ENCODE data around the gene ATP11A. TPM values are rescaled to one million over a fixed set of nuclear protein-coding genes. Genes with fewer than 3 reads are reported as not detected.

The ATP11A gene
- total RNA-seq, 3 donors from 2014 or later = 22.1 to 27.2 (median 26.8) TPM

DNA sequence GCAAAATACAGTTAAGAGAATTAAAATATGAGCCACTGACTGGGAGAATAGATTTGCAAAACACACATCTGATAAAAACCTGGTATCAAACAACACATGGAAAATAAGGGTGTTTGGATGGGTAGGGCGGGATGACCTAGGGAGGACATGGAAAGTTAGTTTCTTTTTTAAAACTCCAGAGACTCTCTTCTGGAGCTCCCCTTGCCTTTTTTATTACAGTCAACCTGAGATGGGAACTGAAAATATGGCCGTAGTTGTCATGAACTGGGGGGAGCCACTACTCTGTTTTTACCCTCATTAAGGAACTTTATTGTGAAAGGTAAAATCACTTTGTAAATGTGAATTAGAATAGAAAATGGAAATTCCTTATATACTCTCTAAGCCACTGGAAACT lies 113.0 kb downstream of the ATP11A start:
- intact Hi-C loops (cut with DNase I; ENCODE audit: low total_unique reads) = no loop called here
- H3K4me1 ChIP-seq = no peaks in the 10 kb centered on the region

GRCh38 chr13:112803422-112803821 lies 113.6 kb downstream of the ATP11A start:
- Histone ChIP-seq H3K4me3 (no peak overlapping the region), H3K4me1 (no peaks in the 10 kb centered on the region), H3K27me3 (no peaks in the 10 kb centered on the region), H3K36me3 (no peaks in the 10 kb centered on the region), H3K27ac (no peak overlapping the region), H3K9me3 (no peaks in the 10 kb centered on the region)
- DNase-seq (ENCODE audit: low spot score in 2 of 2) = no peak
- TF ChIP-seq, protein P1, sequence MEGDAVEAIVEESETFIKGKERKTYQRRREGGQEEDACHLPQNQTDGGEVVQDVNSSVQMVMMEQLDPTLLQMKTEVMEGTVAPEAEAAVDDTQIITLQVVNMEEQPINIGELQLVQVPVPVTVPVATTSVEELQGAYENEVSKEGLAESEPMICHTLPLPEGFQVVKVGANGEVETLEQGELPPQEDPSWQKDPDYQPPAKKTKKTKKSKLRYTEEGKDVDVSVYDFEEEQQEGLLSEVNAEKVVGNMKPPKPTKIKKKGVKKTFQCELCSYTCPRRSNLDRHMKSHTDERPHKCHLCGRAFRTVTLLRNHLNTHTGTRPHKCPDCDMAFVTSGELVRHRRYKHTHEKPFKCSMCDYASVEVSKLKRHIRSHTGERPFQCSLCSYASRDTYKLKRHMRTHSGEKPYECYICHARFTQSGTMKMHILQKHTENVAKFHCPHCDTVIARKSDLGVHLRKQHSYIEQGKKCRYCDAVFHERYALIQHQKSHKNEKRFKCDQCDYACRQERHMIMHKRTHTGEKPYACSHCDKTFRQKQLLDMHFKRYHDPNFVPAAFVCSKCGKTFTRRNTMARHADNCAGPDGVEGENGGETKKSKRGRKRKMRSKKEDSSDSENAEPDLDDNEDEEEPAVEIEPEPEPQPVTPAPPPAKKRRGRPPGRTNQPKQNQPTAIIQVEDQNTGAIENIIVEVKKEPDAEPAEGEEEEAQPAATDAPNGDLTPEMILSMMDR (IDR thresholded peaks at IDR 0.05) = no peak
- TF ChIP-seq POLR2A (IDR thresholded peaks at IDR 0.05) (no peak), POLR2AphosphoS5 (IDR thresholded peaks at IDR 0.05) (no peak)
- intact Hi-C loops (cut with DNase I; ENCODE audit: low total_unique reads) = no loop called here

More for the DNA sequence above, 113.0 kb downstream of the ATP11A start:
- no peaks in the 10 kb centered on the region for H3K36me3 ChIP-seq
- DNase-seq (ENCODE audit: low spot score in 2 of 2) = no peak
- H3K4me3 ChIP-seq = no peak overlapping the region
- H3K27me3 ChIP-seq = no peaks in the 10 kb centered on the region
- no peak overlapping the region for H3K27ac ChIP-seq
- no peaks in the 10 kb centered on the region for H3K9me3 ChIP-seq
- TF ChIP-seq POLR2A (IDR thresholded peaks at IDR 0.05) (no peak), POLR2AphosphoS5 (IDR thresholded peaks at IDR 0.05) (no peak)
- TF ChIP-seq, protein P1 (IDR thresholded peaks at IDR 0.05) = no peak

DNA sequence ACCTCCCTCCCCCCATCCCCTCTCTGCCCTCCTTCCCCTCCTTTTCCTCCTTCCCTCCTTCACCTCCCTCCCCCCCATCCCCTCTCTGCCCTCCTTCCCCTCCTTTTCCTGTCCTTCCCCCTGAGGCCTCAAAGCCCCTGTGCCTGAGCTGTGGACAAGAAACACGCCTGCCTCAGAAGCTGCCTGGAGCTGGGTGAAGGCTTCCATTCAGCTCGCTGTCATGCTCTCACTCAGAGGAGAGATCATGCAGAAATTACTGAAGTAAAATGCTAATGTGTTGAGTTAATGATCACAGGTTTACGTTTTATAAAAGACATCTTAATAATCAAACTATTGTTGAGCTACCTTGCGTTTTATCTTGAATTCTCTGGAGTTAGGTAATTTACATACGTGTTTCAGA lies 114.5 kb downstream of the ATP11A start:
- Histone ChIP-seq H3K4me3 (no peak overlapping the region), H3K27me3 (no peaks in the 10 kb centered on the region), H3K27ac (no peak overlapping the region), H3K9me3 (no peaks in the 10 kb centered on the region), H3K36me3 (no peaks in the 10 kb centered on the region), H3K4me1 (no peaks in the 10 kb centered on the region)
- TF ChIP-seq POLR2A (IDR thresholded peaks at IDR 0.05) (no peak), POLR2AphosphoS5 (IDR thresholded peaks at IDR 0.05) (no peak)
- TF ChIP-seq, protein P1 (IDR thresholded peaks at IDR 0.05) = no peak
- intact Hi-C loops (cut with DNase I; ENCODE audit: low total_unique reads) = no loop called here
- DNase-seq (ENCODE audit: low spot score in 2 of 2) = no peak

DNA sequence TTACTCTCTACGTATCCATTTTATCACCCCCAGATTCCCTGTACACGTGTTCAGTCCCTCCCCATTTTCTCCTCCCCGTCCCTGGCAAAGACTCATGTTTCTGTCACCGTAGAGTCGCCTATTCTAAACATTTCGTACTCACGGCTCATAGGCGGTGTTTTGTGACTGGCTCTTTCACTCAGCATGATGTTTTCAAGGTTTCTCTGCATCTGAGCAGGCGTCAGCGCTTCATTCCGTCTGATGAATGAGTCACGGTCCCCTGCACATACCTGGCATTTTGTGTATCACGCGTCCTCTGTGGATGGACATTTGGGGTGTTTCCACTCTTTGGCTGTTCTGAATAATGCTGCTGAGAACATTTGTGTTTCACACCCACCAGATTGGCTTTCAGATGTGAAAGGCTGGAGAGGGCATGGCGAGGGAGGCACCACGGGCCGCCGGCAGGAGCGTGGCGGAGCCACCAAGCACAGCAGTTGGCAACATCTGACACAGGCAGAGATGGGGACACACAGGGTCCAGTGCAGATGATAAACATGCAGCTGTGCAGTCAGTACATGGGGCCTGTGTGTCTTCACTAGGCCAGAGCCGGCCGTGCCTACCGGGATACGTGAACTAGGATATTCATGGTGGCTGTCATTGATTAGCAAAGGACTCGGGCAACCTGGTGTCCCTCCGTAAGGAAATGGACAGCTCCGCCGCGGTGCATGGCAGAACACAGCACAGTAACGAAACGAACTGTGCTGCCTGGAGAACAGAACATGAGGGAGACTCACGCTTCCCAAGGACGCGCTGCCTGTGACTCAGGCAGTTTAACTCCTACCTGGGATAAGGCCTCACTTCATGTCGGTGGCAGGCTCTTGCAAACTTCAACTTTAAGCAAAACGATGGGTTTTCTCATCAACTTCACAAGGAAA lies 117.2 kb downstream of the ATP11A start:
- DNase-seq (ENCODE audit: low spot score in 2 of 2) = no peak
- Histone ChIP-seq H3K27ac (no peak overlapping the region), H3K9me3 (no peaks in the 10 kb centered on the region), H3K4me3 (no peak overlapping the region), H3K27me3 (no peaks in the 10 kb centered on the region), H3K4me1 (no peaks in the 10 kb centered on the region), H3K36me3 (no peaks in the 10 kb centered on the region)
- TF ChIP-seq POLR2AphosphoS5 (IDR thresholded peaks at IDR 0.05) = no peak
- no peak for TF ChIP-seq POLR2A (IDR thresholded peaks at IDR 0.05)
- TF ChIP-seq, protein P1 (IDR thresholded peaks at IDR 0.05) = no peak
- intact Hi-C loops (cut with DNase I; ENCODE audit: low total_unique reads) = no loop called here

DNA sequence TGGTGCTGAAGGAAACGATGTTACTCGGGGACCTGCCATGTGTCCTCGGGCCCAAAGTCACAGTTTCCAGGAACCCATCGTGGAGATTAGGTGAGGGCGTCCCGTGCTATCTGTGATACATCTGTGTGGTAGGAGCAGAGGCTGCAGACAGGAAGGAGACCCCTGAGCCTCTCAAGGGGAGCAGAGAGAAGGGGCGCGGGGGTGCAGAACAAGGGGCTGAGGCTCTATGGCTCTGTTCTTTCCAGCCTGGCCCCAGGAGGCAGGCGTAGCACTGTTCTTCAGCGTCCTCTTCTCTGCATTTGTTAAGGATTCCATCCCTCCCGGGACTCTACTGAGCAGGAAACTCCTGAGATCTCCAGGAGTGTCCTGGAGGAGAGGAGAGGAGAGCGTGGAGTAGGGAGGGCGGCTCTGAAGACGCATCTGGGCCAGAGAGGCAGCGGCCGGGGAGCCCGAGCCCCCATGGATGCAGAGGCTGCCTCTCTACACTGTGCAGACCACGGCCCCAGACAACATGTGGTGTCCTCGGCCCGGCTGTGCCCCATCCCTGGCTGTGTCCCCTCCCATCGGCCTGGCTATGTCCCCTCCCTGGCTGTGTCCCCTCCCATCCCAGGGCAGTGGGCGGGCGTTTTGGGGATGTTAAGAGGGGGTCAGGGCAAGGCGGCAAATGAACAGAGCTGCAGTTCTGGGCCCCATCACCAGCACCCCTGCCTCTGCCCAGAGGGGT lies 118.0 kb downstream of the ATP11A start:
- Histone ChIP-seq H3K9me3 (no peaks in the 10 kb centered on the region), H3K4me1 (no peaks in the 10 kb centered on the region), H3K27me3 (no peaks in the 10 kb centered on the region), H3K36me3 (no peaks in the 10 kb centered on the region), H3K4me3 (no peak overlapping the region), H3K27ac (no peak overlapping the region)
- TF ChIP-seq, protein P1 (IDR thresholded peaks at IDR 0.05) = no peak
- no peak for TF ChIP-seq POLR2AphosphoS5 (IDR thresholded peaks at IDR 0.05)
- no peak for TF ChIP-seq POLR2A (IDR thresholded peaks at IDR 0.05)
- intact Hi-C loops (cut with DNase I; ENCODE audit: low total_unique reads) = no loop called here
- no peak for DNase-seq (ENCODE audit: low spot score in 2 of 2)
